Measurements from ENCODE around the gene ZNF331.

The ZNF331 gene

DNA sequence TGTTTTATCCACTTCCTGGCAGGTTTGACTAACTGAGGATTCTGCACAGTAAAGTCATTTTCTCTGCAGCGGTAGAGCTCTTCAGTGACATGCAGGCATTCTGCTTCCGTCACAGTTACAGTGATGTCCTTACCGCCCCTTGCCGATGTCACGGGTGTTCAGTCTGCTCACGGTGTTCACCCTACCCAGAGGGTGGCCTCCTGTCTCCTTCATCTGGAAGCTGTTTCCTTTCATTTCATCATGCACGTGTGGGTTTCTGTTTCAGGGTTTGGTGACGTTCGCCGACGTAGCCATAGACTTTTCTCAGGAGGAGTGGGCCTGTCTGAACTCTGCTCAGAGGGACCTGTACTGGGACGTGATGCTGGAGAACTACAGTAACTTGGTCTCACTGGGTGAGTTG is 33.4 kb downstream of the ZNF331 start:
- no peak for DNase-seq (ENCODE audit: low read depth)

DNA sequence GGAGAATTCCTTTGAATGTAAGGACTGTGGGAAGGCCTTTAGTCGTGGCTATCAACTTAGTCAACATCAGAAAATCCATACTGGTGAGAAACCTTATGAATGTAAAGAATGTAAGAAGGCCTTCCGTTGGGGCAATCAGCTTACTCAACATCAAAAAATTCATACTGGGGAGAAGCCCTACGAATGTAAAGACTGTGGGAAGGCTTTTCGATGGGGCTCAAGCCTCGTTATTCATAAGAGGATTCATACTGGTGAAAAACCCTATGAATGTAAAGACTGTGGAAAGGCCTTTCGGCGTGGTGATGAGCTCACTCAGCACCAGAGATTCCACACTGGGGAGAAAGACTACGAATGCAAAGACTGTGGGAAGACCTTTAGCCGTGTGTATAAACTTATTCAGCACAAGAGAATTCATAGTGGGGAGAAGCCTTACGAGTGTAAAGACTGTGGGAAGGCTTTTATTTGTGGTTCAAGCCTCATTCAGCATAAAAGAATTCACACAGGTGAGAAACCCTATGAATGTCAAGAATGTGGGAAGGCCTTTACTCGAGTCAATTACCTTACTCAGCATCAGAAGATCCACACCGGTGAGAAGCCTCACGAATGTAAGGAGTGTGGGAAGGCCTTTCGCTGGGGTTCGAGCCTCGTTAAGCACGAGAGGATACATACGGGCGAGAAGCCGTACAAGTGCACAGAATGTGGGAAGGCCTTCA is 39.2 kb downstream of the ZNF331 start:
- DNase-seq (ENCODE audit: low read depth), result no peak

DNA sequence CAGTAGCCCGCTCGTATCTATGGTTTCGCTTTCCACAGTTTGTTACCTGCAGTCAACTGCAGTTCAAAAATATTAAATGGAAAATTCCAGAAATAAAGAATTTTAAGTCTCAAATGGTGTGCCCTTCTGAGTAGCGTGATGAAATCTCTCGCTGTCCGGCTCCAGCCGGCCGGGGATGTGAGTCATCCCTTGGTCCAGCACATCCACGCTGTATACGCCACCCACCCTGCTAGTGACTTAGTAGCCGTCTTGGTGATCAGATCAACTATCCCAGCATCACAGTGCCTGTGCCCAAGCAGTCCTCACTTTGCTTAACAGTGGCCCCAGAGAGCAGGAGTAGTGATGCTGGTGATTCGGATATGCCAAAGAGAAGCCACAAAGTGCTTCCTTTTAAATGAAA is 40.0 kb downstream of the ZNF331 start:
- DNase-seq (ENCODE audit: low read depth), result no peak

DNA sequence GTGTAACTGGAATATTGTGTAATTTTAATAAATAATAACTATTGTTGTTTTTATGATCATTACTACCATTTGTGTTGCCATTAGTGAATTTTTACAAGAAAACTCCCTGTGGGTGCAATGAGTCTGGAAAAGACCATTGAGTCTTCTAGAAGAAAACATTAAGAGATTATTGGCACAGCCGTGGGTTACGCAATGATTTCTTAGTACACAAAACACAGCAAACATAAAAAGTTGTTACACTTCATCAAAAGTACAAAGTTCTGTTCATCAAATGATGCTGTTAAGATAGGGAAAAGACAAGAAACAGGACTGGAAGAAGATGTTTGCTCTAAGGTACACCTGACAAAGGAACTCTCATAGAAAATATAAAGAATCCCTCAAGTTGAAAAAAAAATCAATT is 41.6 kb downstream of the ZNF331 start:
- DNase-seq (ENCODE audit: low read depth), result no peak

DNA sequence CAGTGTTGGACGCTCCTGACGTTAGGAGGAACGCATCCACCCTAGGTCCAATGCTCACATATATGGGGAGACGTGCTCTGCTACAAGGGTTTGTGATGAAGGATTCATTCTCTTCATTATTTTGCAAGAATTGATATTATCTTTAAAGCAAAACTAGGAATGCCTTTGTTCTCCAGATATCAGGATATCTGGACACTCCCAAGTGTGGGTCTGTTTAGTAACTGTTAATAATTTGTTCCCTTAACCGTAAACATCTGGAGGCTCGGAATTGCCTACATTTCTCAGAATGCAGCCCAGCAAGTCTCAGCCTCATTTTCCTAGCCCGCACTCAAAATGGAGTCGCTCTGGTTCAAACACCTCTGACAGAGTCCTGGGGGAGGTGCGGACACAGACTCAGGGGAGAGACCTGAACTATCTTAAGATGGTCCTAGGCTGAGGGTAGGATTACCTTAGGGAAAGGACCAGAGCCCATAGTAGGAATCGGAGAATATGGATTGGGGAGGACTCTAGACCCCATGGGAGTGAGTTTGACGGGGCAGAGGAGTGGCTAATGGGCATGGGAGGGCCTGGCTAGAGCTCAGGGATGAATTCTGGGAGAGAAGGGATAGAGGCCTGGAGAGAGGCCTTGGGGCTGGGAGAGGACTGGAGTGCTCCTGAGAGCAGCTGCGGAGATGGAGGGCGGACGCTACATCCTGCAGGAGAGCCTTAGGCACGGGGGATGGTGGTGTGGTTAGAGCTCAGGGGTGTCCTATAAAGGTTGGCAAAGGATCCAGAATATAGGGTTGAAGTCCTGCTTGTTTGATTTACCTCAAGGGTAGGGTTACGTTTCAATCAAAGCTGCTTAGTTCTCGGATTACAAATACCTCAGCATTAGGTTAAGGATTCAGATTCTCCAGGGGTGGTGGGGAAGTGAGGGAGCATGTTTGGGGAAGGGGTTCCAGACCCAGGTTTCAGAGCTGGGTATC is 43.2 kb downstream of the ZNF331 start:
- DNase-seq (ENCODE audit: low read depth), result no peak

DNA sequence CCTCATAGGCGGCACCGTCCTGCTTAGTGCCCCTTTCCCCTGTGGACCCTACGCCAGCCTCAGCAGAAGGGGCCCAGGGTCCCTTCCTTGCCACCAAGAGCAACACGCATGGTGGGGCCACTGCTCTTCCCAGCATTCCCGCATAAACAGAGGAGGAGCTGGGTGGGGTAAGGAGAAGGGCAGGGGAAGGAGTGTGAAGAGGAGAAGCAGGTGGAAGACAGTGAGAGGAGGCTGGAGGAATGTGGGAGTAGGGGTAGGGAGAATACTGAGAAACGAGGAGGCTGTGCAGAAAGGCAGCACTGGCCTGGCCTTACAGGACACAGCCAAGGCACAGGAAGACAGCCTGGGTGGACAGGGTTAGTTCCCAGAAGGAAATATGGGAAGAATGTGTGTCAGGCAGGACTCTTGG is 43.9 kb downstream of the ZNF331 start:
- no peak for DNase-seq (ENCODE audit: low read depth)

DNA sequence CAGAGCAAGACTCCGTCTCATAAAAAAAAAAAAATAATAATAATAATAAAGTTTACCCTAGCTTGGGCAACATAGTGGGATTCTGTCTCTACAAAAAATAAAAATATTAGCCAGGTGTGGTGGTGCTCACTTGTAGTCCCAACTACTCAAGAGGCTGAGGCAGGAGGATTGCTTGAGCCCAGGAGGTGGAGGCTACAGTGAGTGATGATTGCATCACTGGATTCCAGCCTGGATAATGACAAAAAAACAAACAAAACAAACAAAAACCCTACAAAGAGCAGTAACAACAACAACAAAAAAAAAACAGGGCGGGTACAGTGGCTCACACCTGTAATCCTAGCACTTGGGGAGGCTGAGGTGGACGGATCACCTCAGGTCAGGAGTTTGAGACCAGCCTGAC is 45.2 kb downstream of the ZNF331 start:
- DNase-seq (ENCODE audit: low read depth), result no peak

DNA sequence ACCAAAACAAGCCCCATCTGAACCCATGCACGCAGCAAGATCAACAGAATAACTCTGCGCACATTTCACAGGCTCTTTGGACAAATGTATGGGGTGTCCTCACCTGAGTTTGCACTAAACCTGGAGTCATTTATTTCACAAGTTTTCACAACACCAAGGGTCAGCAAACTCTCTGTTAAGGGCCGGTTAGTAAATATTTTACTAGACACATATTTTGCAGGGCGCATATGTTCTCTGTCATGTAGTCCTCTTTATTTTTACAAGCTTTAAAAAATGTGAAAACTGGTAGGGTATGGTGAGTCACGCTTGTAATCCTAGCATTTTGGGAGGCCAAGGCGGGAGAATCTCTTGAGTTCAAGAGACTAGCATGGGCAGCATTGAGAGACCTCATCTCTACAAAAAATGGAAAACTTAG is 48.3 kb downstream of the ZNF331 start:
- DNase-seq (ENCODE audit: low read depth), result no peak

DNA sequence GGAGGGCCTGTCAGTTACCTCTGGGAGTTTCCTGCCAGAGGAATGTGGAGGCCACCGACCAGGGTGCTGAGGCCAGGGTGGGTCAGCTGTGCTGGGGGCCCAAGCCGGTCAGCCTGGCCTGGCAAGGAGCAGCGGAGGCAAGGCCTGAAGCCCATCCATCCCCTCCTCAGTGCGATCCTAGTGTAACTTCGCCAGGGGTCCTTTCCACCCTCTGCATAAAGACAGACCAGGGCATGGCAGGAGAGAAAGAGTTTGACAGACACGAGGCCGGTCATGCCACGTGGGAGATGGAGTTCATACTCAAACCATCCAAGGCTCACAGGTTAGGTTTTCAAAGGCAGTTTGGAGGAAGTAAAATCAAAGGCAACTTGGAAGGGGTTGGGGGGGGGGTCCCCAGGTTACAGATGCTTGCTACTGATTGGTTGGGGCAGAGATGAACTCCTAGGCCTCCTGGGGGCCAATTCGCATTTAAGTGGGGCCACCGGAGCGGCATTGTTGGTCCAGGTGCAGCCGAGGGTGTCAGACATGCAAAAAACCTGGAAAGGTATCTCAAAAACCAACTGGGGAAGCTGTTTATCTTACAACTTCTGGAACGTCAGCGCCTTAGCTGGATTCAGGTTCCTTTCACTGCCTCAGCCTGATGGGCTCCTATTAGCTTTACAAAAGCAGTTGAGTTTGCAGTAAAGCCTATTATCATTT is 57.0 kb downstream of the ZNF331 start:
- no peak for DNase-seq (ENCODE audit: low read depth)

DNA sequence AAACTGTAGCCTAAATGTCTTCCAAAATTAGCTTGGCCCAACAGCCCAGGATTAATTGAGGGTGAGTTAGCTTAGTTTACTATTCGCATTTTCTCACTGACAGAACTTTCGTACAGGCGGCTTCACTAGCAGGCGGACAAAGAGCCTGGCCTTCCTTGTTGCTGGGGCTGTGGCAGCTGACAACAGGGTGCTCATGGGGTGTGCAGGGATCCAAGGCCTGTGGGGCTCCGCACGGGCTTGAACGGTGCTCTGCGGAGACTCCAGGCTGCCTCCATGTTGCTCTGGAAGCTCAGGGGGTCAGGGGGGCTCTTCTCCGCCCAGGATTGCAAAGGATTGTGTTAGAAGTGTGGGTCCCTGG is 57.5 kb downstream of the ZNF331 start:
- no peak for DNase-seq (ENCODE audit: low read depth)

DNA sequence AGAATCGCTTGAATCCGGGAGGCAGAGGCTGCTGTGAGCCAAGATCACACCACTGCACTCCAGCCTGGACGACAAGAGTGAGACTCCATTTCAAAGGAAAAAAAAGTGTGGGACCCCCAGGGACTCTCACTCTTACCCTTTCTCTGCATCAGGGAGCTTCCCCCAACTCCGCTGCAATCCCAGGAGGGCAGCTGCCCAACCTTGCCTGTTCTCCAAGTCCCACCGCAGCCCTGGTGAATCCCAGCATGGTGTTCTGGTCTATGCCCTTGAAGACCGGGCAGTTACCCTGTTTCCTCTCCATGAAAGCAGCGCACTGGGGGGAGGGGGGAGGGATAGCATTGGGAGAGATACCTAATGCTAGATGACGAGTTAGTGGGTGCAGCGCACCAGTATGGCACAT is 58.1 kb downstream of the ZNF331 start:
- DNase-seq (ENCODE audit: low read depth), result no peak

DNA sequence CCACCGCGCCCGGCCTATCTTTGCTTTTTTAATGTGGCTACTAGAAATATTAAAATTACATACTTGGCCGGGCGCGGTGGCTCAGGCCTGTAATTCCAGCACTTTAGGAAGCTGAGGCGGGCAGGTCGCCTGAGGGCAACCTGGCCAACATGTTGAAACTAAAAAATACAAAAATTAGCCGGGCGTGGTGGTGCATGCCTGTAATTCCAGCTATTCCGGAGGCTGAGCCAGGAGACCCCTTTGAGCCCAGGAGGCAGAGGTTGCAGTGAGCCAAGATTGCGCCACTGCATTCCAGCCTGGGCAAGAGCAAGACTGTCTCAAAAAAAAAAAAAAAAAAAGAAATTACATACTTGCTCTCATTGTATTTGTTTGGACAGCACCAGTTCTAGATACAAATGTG is 59.1 kb downstream of the ZNF331 start:
- no peak for DNase-seq (ENCODE audit: low read depth)

DNA sequence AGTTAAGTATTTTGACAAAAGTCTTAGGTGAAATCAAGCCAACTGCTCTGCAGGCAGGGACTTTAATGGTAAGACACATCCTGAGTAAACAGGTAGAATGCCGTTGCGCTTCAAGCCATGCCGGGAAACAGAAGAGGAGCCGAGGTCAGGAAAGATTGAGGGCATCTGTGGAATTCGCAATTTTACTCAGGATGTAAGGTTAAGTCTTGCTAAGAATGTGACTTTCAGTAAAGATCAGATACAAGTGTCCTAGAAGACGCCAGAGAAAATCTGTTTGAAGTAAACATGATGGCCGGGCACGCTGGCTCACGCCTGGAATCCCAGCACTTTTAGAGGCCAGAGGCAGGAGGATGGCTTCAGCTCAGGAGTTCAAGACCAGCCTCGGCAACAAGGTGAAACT is 60.4 kb downstream of the ZNF331 start:
- DNase-seq (ENCODE audit: low read depth), result no peak

DNA sequence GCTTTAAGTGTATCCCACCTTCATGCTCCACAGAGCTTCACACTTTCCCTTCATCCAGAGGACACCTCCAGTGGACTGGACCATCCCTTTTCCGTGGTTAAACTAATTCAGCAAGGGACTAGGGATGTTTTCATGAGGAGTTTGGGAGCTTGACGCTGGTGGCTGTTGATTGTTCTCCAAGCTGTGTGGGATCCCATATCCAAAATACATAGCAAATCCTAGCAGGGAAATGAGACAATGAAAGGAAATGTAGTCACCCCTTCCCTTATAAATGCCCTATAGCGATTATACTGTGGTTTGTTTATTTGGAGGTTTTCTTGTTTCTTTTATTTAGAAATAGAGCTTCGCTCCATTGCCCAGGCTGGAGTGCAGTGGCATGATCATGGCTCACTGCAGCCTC is 62.3 kb downstream of the ZNF331 start:
- DNase-seq (ENCODE audit: low read depth), result no peak

DNA sequence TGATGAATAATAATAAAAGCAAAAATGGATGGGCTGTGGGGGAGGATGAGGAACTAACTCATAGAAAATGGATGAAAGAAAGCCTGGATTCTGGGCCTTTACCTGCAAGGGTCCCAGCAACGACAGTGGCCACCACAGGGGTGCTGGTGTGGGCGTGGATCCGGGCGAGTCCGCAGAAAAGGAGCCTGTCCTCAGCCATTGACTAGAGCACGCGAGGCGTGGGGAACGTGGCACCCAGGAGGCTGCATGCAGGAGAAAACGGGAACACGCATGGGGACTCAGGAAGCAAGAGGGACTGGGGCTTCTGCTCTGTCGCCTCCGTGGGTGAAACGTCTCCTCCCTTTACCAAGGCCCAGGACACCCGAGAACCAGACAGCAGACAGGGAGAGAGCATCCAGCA is 68.1 kb downstream of the ZNF331 start:
- no peak for DNase-seq (ENCODE audit: low read depth)

DNA sequence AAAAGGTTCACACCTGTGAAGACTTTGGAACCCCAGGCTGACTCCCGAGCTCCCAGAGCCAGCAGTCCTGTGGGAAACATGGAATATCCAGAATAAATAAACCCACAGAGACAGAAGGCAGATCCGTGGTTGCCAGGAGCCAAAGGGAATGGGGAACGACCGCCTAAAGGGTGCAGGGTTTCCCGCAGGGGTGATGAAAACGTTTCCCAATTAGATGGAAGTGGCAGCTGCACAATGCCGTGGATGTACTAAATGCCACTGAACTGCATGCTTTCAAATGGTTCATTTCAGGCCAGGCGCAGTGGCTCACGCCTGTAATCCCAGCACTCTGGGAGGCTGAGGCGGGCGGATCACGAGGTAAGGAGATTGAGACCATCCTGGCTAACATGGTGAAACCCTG is 70.4 kb downstream of the ZNF331 start:
- DNase-seq (ENCODE audit: low read depth), result no peak

DNA sequence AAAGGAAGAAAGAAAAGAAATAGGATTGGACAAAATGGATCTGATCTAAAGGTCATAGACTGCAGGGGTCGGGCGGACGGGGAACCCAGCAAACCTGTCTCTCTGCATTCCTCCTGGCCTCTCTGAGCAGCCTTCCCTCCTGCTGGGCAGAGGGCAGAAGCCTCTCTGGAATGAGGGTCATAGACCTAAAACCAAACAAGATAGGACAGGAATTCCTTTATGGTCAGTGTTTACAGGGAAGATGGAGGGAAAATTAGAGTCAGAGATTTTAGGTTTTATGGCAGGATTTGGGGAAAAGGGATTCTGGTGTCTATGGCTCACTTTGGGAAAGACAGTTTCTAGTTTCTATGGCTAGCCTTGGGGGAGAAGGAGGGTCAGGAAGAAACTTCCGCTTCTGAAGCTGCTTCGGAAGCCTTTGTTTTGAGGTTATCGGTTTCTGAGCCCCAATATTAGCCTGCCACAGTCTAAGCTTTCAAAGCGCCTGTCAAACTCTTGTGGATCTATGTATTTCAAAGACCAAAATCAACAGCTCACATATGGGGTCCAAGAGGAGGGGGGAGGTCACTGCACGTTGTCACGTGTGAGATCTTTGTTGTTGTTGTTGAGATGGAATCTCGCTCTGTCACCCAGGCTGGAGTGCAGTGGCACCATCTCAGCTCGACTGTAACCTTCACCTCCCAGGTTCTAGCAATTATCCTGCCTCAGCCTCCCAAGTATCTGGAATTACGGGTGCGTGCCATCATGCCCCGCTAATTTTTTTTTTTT is 75.0 kb downstream of the ZNF331 start:
- no peak for DNase-seq (ENCODE audit: low read depth)

DNA sequence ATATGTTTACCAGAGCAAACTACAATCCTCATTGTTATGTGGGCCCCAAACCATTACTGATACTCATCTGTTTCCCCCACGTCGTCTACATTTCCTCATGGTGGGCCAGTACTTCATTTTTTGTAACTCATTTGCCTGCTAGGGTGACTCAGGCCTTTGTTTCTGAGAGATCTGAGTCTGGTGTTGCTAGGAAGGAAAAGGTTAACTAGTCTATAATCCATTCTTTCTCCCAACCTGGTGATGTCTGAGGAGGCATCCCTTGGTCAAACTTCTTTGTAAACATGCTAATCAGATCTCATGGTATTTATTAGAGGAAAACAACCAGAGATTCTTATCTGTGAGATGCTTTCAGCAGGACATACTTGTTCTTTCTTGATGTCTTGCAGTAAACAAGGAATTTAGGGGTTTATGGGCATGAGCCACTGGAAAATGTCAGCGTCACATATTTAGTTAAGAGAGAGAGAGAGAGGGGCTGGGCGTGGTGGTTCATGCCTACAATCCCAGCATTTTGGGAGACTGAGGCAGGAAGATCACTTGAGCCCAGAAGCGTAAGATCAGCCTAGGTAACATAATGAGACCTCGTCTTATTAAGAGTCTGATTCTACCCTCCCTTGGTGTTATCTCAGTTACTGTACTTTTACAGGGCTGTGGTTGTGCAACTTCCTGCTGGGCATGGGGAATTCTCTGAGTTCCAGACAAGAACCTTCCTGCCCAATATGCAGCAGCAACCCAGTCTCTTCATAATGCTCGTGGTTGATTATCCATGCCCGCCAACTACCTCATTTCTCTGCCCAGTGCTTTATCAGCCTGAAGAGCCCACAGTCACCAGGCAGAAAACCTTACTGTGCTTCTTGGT is 84.2 kb downstream of the ZNF331 start:
- no peak for DNase-seq (ENCODE audit: low read depth)

DNA sequence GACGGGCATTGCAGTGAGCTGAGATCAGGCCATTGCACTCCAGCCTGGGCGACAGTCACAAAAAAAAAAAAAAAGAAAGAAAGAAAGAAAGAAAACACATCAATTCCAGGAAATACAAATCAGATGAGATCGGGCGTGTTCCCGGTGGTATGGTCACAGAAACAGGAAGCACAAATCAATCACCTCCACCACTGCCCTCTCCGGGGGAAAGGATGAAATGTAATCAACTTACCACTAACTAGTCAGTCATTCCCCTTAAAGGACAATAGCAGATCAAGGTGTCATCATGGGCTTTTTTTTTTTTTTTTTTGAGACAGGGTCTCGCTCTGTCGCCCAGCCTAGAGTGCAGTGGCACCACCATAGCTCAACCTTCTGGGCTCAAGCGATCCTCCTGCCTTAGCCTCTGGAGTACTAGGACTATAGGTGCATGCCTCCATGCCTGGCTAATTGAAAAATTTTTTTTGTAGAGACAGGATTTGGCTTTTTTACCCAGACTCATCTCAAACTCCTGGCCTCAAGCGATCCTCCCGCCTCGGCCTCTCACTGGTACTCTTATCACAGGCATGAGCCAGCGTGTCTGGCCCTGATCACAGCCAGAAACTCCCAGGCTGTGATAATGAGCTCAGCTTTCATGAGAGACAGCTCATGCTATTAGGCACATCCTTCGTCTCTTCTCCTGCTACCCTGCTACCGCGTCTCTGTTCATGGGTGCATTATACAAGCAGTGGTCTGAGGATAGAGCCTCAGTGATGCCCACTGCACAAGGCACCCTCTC is 87.0 kb downstream of the ZNF331 start:
- DNase-seq (ENCODE audit: low read depth), result no peak

DNA sequence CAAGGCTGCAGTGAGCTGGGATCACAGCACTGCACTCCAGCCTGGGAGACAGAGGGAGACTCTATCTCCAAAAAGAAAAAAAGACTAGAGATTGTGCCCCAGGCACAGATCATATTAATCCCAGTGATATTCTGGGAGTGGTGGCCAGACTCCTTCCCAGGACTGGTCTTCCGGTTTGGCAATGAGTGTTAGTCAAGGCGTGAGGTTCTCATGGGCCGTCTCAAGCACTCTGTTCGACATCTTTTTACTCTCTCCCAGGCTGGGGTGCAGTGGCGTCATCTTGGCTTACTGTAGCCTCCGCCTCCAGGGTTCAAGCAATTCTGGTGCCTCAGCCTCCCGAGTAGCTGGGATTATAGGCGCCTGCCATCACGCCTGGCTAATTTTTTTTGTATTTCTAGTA is 88.5 kb downstream of the ZNF331 start:
- no peak for DNase-seq (ENCODE audit: low read depth)
